Fibroblast of skin of left biceps (primary cell): Measurements from ENCODE around the gene ENTPD5.
"Not testable (repeated sequence)": the region's sequence is repeated elsewhere in the genome, so short reads cannot be mapped to it uniquely, and the experiment has no call there.

ENCODE experiments used
- DNase-seq, 2 experiments: peaks; one replicate each; pipeline ENCODE4 v3.0.0-alpha.2; 2013; ENCODE audit warnings: low read depth in 2 of 2

Gene ENTPD5

DNA sequence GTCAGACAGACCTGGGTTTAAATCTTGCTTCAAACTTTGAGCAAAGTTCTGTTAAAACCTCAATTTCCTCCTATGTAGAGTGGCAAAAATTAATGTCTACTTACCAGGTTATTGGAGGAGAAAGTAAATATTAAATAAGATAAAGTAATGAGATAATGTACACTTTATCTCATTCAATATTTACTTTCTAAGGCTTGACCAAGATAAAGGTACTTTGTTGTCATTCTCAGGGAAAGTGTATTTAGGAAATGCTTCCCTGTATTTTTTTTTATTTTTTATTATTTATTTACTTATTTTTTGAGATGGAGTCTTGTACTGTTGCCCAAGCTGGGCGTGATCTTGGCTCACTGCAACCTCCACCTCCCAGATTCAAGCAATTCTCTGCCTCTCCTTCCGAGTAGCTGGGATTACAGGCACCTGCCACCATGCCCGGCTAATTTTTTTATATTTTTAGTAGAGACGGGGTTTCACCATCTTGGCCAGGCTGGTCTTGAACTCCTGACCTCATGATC lies 73.9 kb downstream of the ENTPD5 start:
- no peak for DNase-seq

GRCh38 chr14:73944432-73945158 lies 74.5 kb downstream of the ENTPD5 start:
- no peak for DNase-seq

- DNase-seq, result peak in 1 of 2 experiments; percentile 6
These were observed 76.0 kb downstream of the ENTPD5 start for GRCh38 chr14:73943083-73943482.

- DNase-seq, result no peak
These were observed 76.9 kb downstream of the ENTPD5 start for GRCh38 chr14:73942180-73942579.

- DNase-seq, result no peak
These were observed 82.1 kb downstream of the ENTPD5 start for GRCh38 chr14:73937012-73937411.

DNA sequence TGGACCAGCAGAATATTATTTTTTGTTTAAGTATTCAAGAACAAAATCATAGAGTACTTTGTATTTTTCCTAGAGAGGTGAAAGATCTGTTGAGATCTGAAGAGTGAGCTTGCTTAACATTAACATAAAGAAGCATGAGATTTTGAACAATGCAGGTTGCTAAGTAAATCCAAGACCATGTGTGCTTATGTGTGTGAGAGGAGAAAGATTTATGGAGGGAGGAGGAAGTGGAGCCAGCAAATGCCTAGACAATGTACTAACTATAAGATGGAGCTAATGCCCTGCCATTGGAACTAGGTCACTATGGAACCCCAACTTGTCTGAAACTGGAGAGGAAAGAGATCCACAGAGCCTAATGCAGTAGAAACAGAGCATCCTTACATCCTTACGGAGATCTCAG lies 82.5 kb downstream of the ENTPD5 start:
- DNase-seq, result no peak

GRCh38 chr14:73935666-73936065 lies 83.4 kb downstream of the ENTPD5 start:
- no peak for DNase-seq

DNA sequence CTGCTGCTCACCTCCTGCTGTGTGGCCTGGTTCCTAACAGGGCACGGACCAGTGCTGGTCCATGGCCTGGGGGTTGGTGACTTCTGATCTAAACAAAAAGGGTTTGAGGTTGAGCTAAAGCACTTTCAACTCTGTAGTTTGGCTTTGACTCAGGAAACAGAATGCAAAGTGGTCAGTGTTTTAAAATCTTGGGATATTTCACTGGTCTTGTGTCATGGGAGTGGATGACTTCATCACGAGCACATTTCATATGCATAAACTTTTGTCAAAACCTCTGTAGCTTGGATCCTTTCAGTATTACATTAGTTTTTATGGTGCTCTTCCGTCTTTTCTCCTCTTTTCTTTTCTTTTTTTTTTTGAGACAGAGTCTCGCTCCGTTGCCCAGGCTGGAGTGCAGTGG lies 94.8 kb downstream of the ENTPD5 start:
- no peak for DNase-seq

- DNase-seq, result not testable (repeated sequence)
These were observed 99.6 kb downstream of the ENTPD5 start for GRCh38 chr14:73919457-73919856.

- no peak for DNase-seq
These were observed 102.8 kb downstream of the ENTPD5 start for GRCh38 chr14:73916324-73916723.

- DNase-seq, result no peak
These were observed 105.8 kb downstream of the ENTPD5 start for GRCh38 chr14:73913256-73913655.

- DNase-seq, result no peak
These were observed 109.4 kb downstream of the ENTPD5 start for GRCh38 chr14:73909681-73910080.
